HFF-Myc (cell line): ENCODE measurements around the gene SEMA3E.

Source experiments
- DNase-seq: peaks from one replicate; pipeline ENCODE4 v3.0.0-alpha.2; 2011; ENCODE audit warnings: low read depth; ENCODE audit errors: extremely low read depth
- H3K4me3 ChIP-seq: replicated peaks from 2 replicates; pipeline ENCODE4 v1.5.1; 2011; ENCODE audit warnings: low read depth, mild to moderate bottlenecking, control low read depth, low read length
- TF ChIP-seq, protein P1 (sequence below): IDR thresholded peaks from 2 replicates; pipeline ENCODE4 v1.5.1; 2012; ENCODE audit warnings: mild to moderate bottlenecking, low read depth, low read length, control low read depth; ENCODE audit errors: missing control alignments

Gene SEMA3E

GRCh38 chr7:83426325-83426724, 222.6 kb downstream of the SEMA3E start:
- DNase-seq = no peak
- H3K4me3 ChIP-seq = no peak overlapping the region
- TF ChIP-seq, protein P1, sequence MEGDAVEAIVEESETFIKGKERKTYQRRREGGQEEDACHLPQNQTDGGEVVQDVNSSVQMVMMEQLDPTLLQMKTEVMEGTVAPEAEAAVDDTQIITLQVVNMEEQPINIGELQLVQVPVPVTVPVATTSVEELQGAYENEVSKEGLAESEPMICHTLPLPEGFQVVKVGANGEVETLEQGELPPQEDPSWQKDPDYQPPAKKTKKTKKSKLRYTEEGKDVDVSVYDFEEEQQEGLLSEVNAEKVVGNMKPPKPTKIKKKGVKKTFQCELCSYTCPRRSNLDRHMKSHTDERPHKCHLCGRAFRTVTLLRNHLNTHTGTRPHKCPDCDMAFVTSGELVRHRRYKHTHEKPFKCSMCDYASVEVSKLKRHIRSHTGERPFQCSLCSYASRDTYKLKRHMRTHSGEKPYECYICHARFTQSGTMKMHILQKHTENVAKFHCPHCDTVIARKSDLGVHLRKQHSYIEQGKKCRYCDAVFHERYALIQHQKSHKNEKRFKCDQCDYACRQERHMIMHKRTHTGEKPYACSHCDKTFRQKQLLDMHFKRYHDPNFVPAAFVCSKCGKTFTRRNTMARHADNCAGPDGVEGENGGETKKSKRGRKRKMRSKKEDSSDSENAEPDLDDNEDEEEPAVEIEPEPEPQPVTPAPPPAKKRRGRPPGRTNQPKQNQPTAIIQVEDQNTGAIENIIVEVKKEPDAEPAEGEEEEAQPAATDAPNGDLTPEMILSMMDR = no peak

GRCh38 chr7:83419013-83419412, 229.9 kb downstream of the SEMA3E start:
- no peak overlapping the region for H3K4me3 ChIP-seq
- TF ChIP-seq, protein P1 = no peak
- DNase-seq = no peak

- H3K4me3 ChIP-seq = no peak overlapping the region
Measured at GRCh38 chr7:83415840-83416239, 233.1 kb downstream of the SEMA3E start.

GRCh38 chr7:83414947-83415346, 234.0 kb downstream of the SEMA3E start:
- TF ChIP-seq, protein P1 = no peak
- no peak overlapping the region for H3K4me3 ChIP-seq
- DNase-seq = no peak

More at GRCh38 chr7:83415840-83416239, 233.1 kb downstream of the SEMA3E start:
- TF ChIP-seq, protein P1 = no peak
- DNase-seq = no peak

DNA sequence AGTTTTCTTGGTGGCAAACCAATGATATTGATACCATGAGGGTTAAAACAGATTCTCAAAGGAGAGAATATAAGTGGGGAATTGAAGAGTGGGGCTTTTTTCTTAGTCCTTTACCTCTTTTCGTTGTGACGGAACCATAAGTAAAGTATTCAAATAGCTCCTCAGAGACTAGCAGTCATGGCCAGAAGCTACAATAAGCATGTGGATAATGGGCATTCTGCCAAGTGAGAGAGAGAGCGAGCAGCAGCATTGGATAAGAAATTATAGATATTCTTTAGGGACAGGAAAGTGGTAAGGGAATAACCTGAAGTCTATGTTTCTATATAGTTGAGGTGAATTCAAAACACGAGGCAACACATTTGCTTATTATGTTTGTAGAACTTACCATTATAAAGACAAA, 235.1 kb downstream of the SEMA3E start:
- no peak overlapping the region for H3K4me3 ChIP-seq
- DNase-seq = no peak
- TF ChIP-seq, protein P1 = no peak

GRCh38 chr7:83413424-83413823, 235.5 kb downstream of the SEMA3E start:
- H3K4me3 ChIP-seq = no peak overlapping the region
- DNase-seq = no peak
- TF ChIP-seq, protein P1 = no peak

- H3K4me3 ChIP-seq = no peak overlapping the region
- TF ChIP-seq, protein P1 = peak; percentile 46
- DNase-seq = peak; percentile 11
Measured at GRCh38 chr7:83410989-83411591, 237.8 kb downstream of the SEMA3E start.
